HepG2 (cell line): ENCODE results near the gene ZNF491. TPM values are rescaled to one million over a fixed set of nuclear protein-coding genes. Genes with fewer than 3 reads are reported as not detected.
A peak's percentile ranks its signal among the peaks of the same experiment; 100 is the strongest.

Experiments
- DR1 ChIP-seq: sonication (generic); formaldehyde crosslinking; IDR thresholded peaks from 2 replicates; pipeline ENCODE4 v1.8.0; 2021; ENCODE audit warnings: mild to moderate bottlenecking, missing genetic modification reagents, inconsistent platforms
- FOXA3 ChIP-seq: IDR thresholded peaks from 2 replicates; pipeline ENCODE4 v1.6.1; 2016; ENCODE audit warnings: missing genetic modification reagents, missing compliant biosample characterization
- MEF2D ChIP-seq: sonication (generic); formaldehyde crosslinking; IDR thresholded peaks from 2 replicates; pipeline ENCODE4 v1.5.1; 2020; ENCODE audit warnings: mild to moderate bottlenecking, missing genetic modification reagents
- MIER3 ChIP-seq: IDR thresholded peaks from 2 replicates; pipeline ENCODE4 v1.6.1; 2016; ENCODE audit warnings: missing compliant biosample characterization, borderline replicate concordance
- MXI1 ChIP-seq: IDR thresholded peaks from 3 replicates; pipeline ENCODE4 v1.6.1; 2012; ENCODE audit warnings: low read depth, low read length, inconsistent platforms, borderline replicate concordance
- NFATC3 ChIP-seq: sonication (generic); formaldehyde crosslinking; IDR thresholded peaks from 2 replicates; pipeline ENCODE4 v1.5.1; 2020; ENCODE audit warnings: mild to moderate bottlenecking, missing genetic modification reagents
- NFKB2 ChIP-seq: sonication (generic); formaldehyde crosslinking; IDR thresholded peaks from 2 replicates; pipeline ENCODE4 v1.4.0; 2020; ENCODE audit warnings: missing genetic modification reagents, borderline replicate concordance
- NFYB ChIP-seq: sonication (generic); formaldehyde crosslinking; IDR thresholded peaks from 2 replicates; pipeline ENCODE4 v1.4.0; 2020; ENCODE audit warnings: missing genetic modification reagents
- NPAS2 ChIP-seq: sonication (generic); formaldehyde crosslinking; IDR thresholded peaks from 2 replicates; pipeline ENCODE4 v1.8.0; 2022; ENCODE audit warnings: mild to moderate bottlenecking, missing genetic modification reagents, borderline replicate concordance
- PCBP2 ChIP-seq: fragments of 200-400 bp; formaldehyde crosslinking; optimal IDR thresholded peaks from 2 replicates; pipeline ENCODE3; 2018; ENCODE audit warnings: low read length, low read depth; ENCODE audit not compliant: poor library complexity, severe bottlenecking
- PHB2 ChIP-seq: fragments of 450-650 bp; IDR thresholded peaks from 2 replicates; pipeline ENCODE4 v1.6.1; 2018; ENCODE audit not compliant: partially characterized antibody
- PITX1 ChIP-seq: sonication (generic); formaldehyde crosslinking; IDR thresholded peaks from 2 replicates; pipeline ENCODE4 v1.5.1; 2020; ENCODE audit warnings: mild to moderate bottlenecking, missing genetic modification reagents
- PLSCR1 ChIP-seq: sonication (generic); formaldehyde crosslinking; IDR thresholded peaks from 2 replicates; pipeline ENCODE4 v1.5.0; 2020; ENCODE audit warnings: missing genetic modification reagents, mild to moderate bottlenecking, borderline replicate concordance
- REL ChIP-seq: sonication (generic); formaldehyde crosslinking; conservative IDR thresholded peaks from 2 replicates; pipeline ENCODE4 v1.8.0; 2022; ENCODE audit warnings: mild to moderate bottlenecking, missing genetic modification reagents, moderate library complexity
- SMYD3 ChIP-seq: sonication (generic); formaldehyde crosslinking; IDR thresholded peaks from 2 replicates; pipeline ENCODE4 v1.8.1; 2023; ENCODE audit warnings: mild to moderate bottlenecking, missing genetic modification reagents
- SP2 ChIP-seq: sonication (generic); formaldehyde crosslinking; IDR thresholded peaks from 2 replicates; pipeline ENCODE4 v1.5.1; 2020; ENCODE audit warnings: mild to moderate bottlenecking, missing genetic modification reagents
- SPEN ChIP-seq: sonication (generic); formaldehyde crosslinking; IDR thresholded peaks from 2 replicates; pipeline ENCODE4 v1.5.1; 2020; ENCODE audit warnings: low read depth, mild to moderate bottlenecking, missing genetic modification reagents
- SRSF1 ChIP-seq: fragments of 200-400 bp; formaldehyde crosslinking; optimal IDR thresholded peaks from 2 replicates; pipeline ENCODE3; 2017; ENCODE audit warnings: mild to moderate bottlenecking, low read depth, low read length, moderate library complexity
- ZC3H4 ChIP-seq: sonication (generic); formaldehyde crosslinking; IDR thresholded peaks from 2 replicates; pipeline ENCODE4 v1.4.0; 2020; ENCODE audit warnings: missing genetic modification reagents, borderline replicate concordance
- ZGPAT ChIP-seq: IDR thresholded peaks from 2 replicates; pipeline ENCODE4 v1.6.1; 2016; ENCODE audit warnings: mild to moderate bottlenecking
- ZNF138 ChIP-seq: sonication (generic); formaldehyde crosslinking; IDR thresholded peaks from 2 replicates; pipeline ENCODE4 v1.5.0; 2020; ENCODE audit warnings: mild to moderate bottlenecking, low read depth, missing genetic modification reagents
- ZNF143 ChIP-seq: sonication (generic); formaldehyde crosslinking; IDR thresholded peaks from 2 replicates; pipeline ENCODE4 v1.4.0; 2020; ENCODE audit warnings: missing genetic modification reagents
- ZNF260 ChIP-seq: sonication (generic); formaldehyde crosslinking; IDR thresholded peaks from 2 replicates; pipeline ENCODE4 v1.4.0; 2020; ENCODE audit warnings: missing genetic modification reagents, low read depth, mild to moderate bottlenecking, borderline replicate concordance
- ZNF329 ChIP-seq: sonication (generic); formaldehyde crosslinking; IDR thresholded peaks from 2 replicates; pipeline ENCODE4 v1.9.0; 2021; ENCODE audit warnings: low read depth, mild to moderate bottlenecking, missing genetic modification reagents
- ZNF546 ChIP-seq: sonication (generic); formaldehyde crosslinking; conservative IDR thresholded peaks from 2 replicates; pipeline ENCODE4 v1.8.1; 2023; ENCODE audit warnings: mild to moderate bottlenecking, missing genetic modification reagents
- ZNF563 ChIP-seq: sonication (generic); formaldehyde crosslinking; IDR thresholded peaks from 2 replicates; pipeline ENCODE4 v1.8.0; 2022; ENCODE audit warnings: mild to moderate bottlenecking, moderate library complexity, missing genetic modification reagents
- ZNF639 ChIP-seq: conservative IDR thresholded peaks from 2 replicates; pipeline ENCODE4 v1.6.1; 2018; ENCODE audit warnings: missing genetic modification reagents
- ZNF780A ChIP-seq: sonication (generic); formaldehyde crosslinking; IDR thresholded peaks from 2 replicates; pipeline ENCODE4 v1.8.0; 2022; ENCODE audit warnings: mild to moderate bottlenecking, missing genetic modification reagents, moderate library complexity
- polyA plus RNA-seq, 8 experiments: library from polyadenylated mRNA; depleted of rRNA in 3 of 8; stranded (reverse) in 7 of 8; unstranded in 1 of 8; fragments of >200 nt; fragmentation: Illumina TruSeq in 4 of 8; extraction: Trizol in 4 of 8; gene quantifications; 2 replicates each; pipeline versions ENCODE4 v1.2.1 to v1.2.3, GENCODE V29; 2011 to 2016; ENCODE audit warnings: low read depth in 4 of 8, missing spikeins in 1 of 8, mixed read lengths in 1 of 8; ENCODE audit not compliant: insufficient read depth in 1 of 8
- total RNA-seq, 5 experiments: library from RNA; depleted of rRNA; stranded (reverse); fragments of >200 nt; fragmentation: Illumina TruSeq; extraction: Trizol; gene quantifications; 2 replicates each; pipeline ENCODE4 v1.2.3, GENCODE V29; 2016; ENCODE audit warnings: low read depth in 1 of 5

ZNF491 gene
- total and polyA plus RNA-seq, 2 of the 13 experiments (the other 11 are each of a cell fraction or from before 2014, with no cell fraction given): 0.57 to 2.2 TPM

GRCh38 chr19:11798391-11799330 is at the start of gene ZNF491 (continued):
- TF ChIP-seq NFATC3 (CRISPR knock-in tag): no peak
- no peak for TF ChIP-seq PCBP2
- TF ChIP-seq MXI1: peak; percentile 55; the same call in 1 of the 3 replicates
- no peak for TF ChIP-seq MEF2D
- no peak for TF ChIP-seq ZC3H4 (CRISPR knock-in tag)
- TF ChIP-seq NPAS2 (CRISPR knock-in tag): no peak
- TF ChIP-seq ZNF260 (CRISPR knock-in tag): no peak
- no peak for TF ChIP-seq ZNF546 (CRISPR knock-in tag)
- peak; percentile 25 for TF ChIP-seq SRSF1
- no peak for TF ChIP-seq ZNF780A (CRISPR knock-in tag)
- TF ChIP-seq SP2 (CRISPR knock-in tag): no peak
- peak; percentile 89; the same call in 1 of the 2 replicates for TF ChIP-seq NFKB2
- TF ChIP-seq FOXA3 (CRISPR knock-in tag): no peak
- 0 out of 2 replicates have a peak, but pooled peaks have one; percentile 35 for TF ChIP-seq DR1 (CRISPR knock-in tag)
- TF ChIP-seq ZGPAT (CRISPR knock-in tag): peak; percentile 65; the same call in 1 of the 2 replicates
- no peak for TF ChIP-seq ZNF639
- TF ChIP-seq SMYD3 (CRISPR knock-in tag): no peak
- peak; percentile 60 for TF ChIP-seq SPEN (CRISPR knock-in tag)
- peak; percentile 85 for TF ChIP-seq NFYB (CRISPR knock-in tag)
- TF ChIP-seq ZNF138 (CRISPR knock-in tag): peak; percentile 24; the same call in 1 of the 2 replicates
- TF ChIP-seq PLSCR1 (CRISPR knock-in tag): no peak
- peak; percentile 64; the same call in 1 of the 2 replicates for TF ChIP-seq ZNF329
- TF ChIP-seq PHB2: no peak
- no peak for TF ChIP-seq MIER3 (CRISPR knock-in tag)
- TF ChIP-seq ZNF143: no peak
- TF ChIP-seq REL (CRISPR knock-in tag): no peak
- TF ChIP-seq PITX1 (CRISPR knock-in tag): peak; percentile 50; the same call in 1 of the 2 replicates
- TF ChIP-seq ZNF563 (CRISPR knock-in tag): peak; percentile 53; the same call in 1 of the 2 replicates
